ENCODE data around the gene TMEM59L.

DNA sequence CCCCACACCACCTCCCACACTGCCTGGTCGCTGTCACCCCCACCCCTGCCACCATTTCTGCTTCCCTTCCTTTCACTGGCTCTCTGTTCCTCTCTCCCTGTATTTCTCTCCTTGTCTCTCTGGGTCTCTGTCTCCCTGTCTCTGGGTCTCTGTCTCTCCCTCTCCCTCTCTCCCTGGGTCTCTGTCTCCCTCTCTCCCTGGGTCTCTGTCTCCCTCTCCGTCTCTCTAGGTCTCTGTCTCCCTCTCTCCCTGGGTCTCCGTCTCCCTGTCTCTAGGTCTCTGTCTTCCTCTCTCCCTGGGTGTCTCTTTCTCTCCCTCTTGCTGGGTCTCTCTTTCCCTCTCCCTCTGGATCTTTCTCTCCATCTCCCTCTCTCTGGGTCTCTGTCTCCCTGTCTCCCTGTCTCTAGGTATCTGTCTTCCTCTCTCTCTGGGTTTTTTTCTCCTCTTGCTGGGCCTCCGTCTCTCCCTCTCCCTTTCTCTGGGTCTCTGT is 45.7 kb downstream of the TMEM59L start:
- TF ChIP-seq HIVEP1 (CRISPR knock-in tag; IDR thresholded peaks at IDR 0.05) = no peak
- TF ChIP-seq CCAR2 (IDR thresholded peaks at IDR 0.05; ENCODE audit: low read depth, low read length) = no peak
- TF ChIP-seq HOXB6 (CRISPR knock-in tag; IDR thresholded peaks at IDR 0.05; ENCODE audit: borderline replicate concordance) = no peak
- TF ChIP-seq, protein P1, sequence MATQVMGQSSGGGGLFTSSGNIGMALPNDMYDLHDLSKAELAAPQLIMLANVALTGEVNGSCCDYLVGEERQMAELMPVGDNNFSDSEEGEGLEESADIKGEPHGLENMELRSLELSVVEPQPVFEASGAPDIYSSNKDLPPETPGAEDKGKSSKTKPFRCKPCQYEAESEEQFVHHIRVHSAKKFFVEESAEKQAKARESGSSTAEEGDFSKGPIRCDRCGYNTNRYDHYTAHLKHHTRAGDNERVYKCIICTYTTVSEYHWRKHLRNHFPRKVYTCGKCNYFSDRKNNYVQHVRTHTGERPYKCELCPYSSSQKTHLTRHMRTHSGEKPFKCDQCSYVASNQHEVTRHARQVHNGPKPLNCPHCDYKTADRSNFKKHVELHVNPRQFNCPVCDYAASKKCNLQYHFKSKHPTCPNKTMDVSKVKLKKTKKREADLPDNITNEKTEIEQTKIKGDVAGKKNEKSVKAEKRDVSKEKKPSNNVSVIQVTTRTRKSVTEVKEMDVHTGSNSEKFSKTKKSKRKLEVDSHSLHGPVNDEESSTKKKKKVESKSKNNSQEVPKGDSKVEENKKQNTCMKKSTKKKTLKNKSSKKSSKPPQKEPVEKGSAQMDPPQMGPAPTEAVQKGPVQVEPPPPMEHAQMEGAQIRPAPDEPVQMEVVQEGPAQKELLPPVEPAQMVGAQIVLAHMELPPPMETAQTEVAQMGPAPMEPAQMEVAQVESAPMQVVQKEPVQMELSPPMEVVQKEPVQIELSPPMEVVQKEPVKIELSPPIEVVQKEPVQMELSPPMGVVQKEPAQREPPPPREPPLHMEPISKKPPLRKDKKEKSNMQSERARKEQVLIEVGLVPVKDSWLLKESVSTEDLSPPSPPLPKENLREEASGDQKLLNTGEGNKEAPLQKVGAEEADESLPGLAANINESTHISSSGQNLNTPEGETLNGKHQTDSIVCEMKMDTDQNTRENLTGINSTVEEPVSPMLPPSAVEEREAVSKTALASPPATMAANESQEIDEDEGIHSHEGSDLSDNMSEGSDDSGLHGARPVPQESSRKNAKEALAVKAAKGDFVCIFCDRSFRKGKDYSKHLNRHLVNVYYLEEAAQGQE (IDR thresholded peaks at IDR 0.05; ENCODE audit: borderline replicate concordance) = no peak
- TF ChIP-seq, protein P1 (CRISPR knock-in tag; IDR thresholded peaks at IDR 0.05; ENCODE audit: low read depth) = no peak
- TF ChIP-seq ZNF224 (CRISPR knock-in tag; IDR thresholded peaks at IDR 0.05) = no peak
- TF ChIP-seq MAX (CRISPR knock-in tag; IDR thresholded peaks at IDR 0.05) = no peak
- TF ChIP-seq ZNF12 (CRISPR knock-in tag; IDR thresholded peaks at IDR 0.05) = no peak
- no peak for TF ChIP-seq CTCF (IDR thresholded peaks at IDR 0.05 in 2 of 3, conservative IDR thresholded peaks at IDR 0.05 in 1 of 3; ENCODE audit: insufficient read depth in 2 of 3, low read depth in 1 of 3, low read length in 3 of 3)
- no peak for TF ChIP-seq SP1 (CRISPR knock-in tag; IDR thresholded peaks at IDR 0.05)
- no peak for TF ChIP-seq CHD1 (IDR thresholded peaks at IDR 0.05; ENCODE audit: low read length)
